ENCODE results near the gene PTH1R.

DNA sequence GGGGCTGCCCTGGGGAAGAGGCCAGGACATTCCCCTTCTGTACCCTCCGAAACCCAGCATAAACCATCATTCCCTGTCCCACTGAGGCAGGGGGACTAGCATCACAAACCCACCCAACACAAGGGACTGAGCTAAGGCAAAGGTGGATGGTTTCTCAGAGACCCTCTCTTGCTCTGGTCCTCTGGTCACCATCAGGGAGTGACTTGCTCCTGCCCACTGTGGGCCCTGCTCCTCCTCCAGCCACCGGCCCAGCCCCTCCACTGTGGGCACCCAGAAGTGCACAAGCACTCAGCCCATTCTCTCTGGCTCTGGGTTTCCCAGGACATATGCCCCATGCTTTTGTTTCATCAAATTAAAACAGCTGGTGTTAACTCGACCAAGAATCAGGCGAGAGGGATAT is 44.9 kb downstream of the PTH1R start:
- TF ChIP-seq, protein P1, sequence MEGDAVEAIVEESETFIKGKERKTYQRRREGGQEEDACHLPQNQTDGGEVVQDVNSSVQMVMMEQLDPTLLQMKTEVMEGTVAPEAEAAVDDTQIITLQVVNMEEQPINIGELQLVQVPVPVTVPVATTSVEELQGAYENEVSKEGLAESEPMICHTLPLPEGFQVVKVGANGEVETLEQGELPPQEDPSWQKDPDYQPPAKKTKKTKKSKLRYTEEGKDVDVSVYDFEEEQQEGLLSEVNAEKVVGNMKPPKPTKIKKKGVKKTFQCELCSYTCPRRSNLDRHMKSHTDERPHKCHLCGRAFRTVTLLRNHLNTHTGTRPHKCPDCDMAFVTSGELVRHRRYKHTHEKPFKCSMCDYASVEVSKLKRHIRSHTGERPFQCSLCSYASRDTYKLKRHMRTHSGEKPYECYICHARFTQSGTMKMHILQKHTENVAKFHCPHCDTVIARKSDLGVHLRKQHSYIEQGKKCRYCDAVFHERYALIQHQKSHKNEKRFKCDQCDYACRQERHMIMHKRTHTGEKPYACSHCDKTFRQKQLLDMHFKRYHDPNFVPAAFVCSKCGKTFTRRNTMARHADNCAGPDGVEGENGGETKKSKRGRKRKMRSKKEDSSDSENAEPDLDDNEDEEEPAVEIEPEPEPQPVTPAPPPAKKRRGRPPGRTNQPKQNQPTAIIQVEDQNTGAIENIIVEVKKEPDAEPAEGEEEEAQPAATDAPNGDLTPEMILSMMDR (conservative IDR thresholded peaks at IDR 0.05 in 1 of 2, IDR thresholded peaks at IDR 0.05 in 1 of 2; ENCODE audit: low read depth in 1 of 2, low read length in 2 of 2), result no peak
- no peak for TF ChIP-seq EZH2 (IDR thresholded peaks at IDR 0.05; ENCODE audit: low read length, missing control alignments)
